NCI-H1417 (cell line): Measurements from ENCODE around the gene PPIF.

Source experiments
- DNase-seq, 3 experiments: peaks; one replicate each; lab custom pipeline; 2025; lab: John Stamatoyannopoulos, UW

The PPIF gene

GRCh38 chr10:79347226-79347893 lies at the start of gene PPIF:
PPIF (plus strand) TSS chr10:79347469; CDS start chr10:79347549, 80 bp downstream.
- DNase-seq, result peak; percentile 83 to 91 (median 90)

- no peak for DNase-seq
Measured at GRCh38 chr10:79298403-79299244, 48.6 kb upstream of the PPIF start.

- DNase-seq, result no peak
Measured at GRCh38 chr10:79299397-79300241, 47.6 kb upstream of the PPIF start.

GRCh38 chr10:79300711-79301110 lies 46.6 kb upstream of the PPIF start:
- no peak for DNase-seq

GRCh38 chr10:79301754-79302530 lies 45.3 kb upstream of the PPIF start:
- DNase-seq, result no peak

- no peak for DNase-seq
Measured at GRCh38 chr10:79303631-79304478, 43.4 kb upstream of the PPIF start.

- DNase-seq, result no peak
Measured at GRCh38 chr10:79304479-79305087, 42.7 kb upstream of the PPIF start.

GRCh38 chr10:79305515-79305914 lies 41.8 kb upstream of the PPIF start:
- DNase-seq, result no peak

GRCh38 chr10:79305988-79306387 lies 41.3 kb upstream of the PPIF start:
- no peak for DNase-seq

- DNase-seq, result no peak
Measured at GRCh38 chr10:79306644-79307220, 40.5 kb upstream of the PPIF start.

- no peak for DNase-seq
Measured at GRCh38 chr10:79308016-79308415, 39.3 kb upstream of the PPIF start.

- DNase-seq, result no peak
Measured at GRCh38 chr10:79308969-79309665, 38.2 kb upstream of the PPIF start.

- no peak for DNase-seq
Measured at GRCh38 chr10:79310200-79310865, 36.9 kb upstream of the PPIF start.

- no peak for DNase-seq
Measured at GRCh38 chr10:79310911-79311573, 36.2 kb upstream of the PPIF start.

GRCh38 chr10:79311581-79312407 lies 35.5 kb upstream of the PPIF start:
- no peak for DNase-seq

- DNase-seq, result no peak
Measured at GRCh38 chr10:79312601-79313187, 34.6 kb upstream of the PPIF start.

GRCh38 chr10:79313320-79313719 lies 33.9 kb upstream of the PPIF start:
- no peak for DNase-seq
